GM23338 (cell line): ENCODE data around the gene CAST. TPM values are rescaled to one million over a fixed set of nuclear protein-coding genes. Genes with fewer than 3 reads are reported as not detected.

ENCODE experiments used
- ATAC-seq: fragments of 200-7000 bp; cut with Tn5 transposase; 3 replicates; pipeline ENCODE4 v1.9.1; 2020
- DNase-seq: peaks from one replicate; pipeline ENCODE4 v3.0.0-alpha.2; 2015; ENCODE audit warnings: low spot score
- H2AFZ ChIP-seq: fragments of 200-600 bp; sonication (generic); 2 replicates; pipeline ENCODE4 v1.8.0; 2016; ENCODE audit warnings: antibody characterized with exemption, mild to moderate bottlenecking, moderate library complexity
- H3F3A ChIP-seq: fragments of 200-600 bp; sonication (generic); replicated peaks from 2 replicates; pipeline ENCODE4 v1.8.0; 2017; ENCODE audit warnings: antibody characterized with exemption, mixed run types, low read depth
- H3K27ac ChIP-seq: fragments of 200-600 bp; sonication (generic); 2 replicates; pipeline ENCODE4 v1.6.1; 2016; ENCODE audit warnings: low read depth
- H3K27me3 ChIP-seq: fragments of 200-600 bp; sonication (generic); 2 replicates; pipeline ENCODE4 v1.8.0; 2016; ENCODE audit warnings: mild to moderate bottlenecking, mixed run types, moderate library complexity; ENCODE audit not compliant: insufficient read depth
- H3K36me3 ChIP-seq: fragments of 200-600 bp; sonication (generic); 2 replicates; pipeline ENCODE4 v1.8.0; 2016; ENCODE audit warnings: mild to moderate bottlenecking; ENCODE audit not compliant: insufficient read depth
- H3K4me1 ChIP-seq: fragments of 200-600 bp; sonication (generic); 2 replicates; pipeline ENCODE4 v1.8.0; 2016; ENCODE audit warnings: mild to moderate bottlenecking, moderate library complexity; ENCODE audit not compliant: insufficient read depth
- H3K4me2 ChIP-seq: fragments of 200-600 bp; sonication (generic); 2 replicates; pipeline ENCODE4 v1.7.1; 2017; ENCODE audit warnings: mixed run types
- H3K4me3 ChIP-seq: fragments of 200-600 bp; sonication (generic); 2 replicates; pipeline ENCODE4 v1.6.1; 2016; ENCODE audit warnings: mixed run types
- H3K79me2 ChIP-seq: fragments of 200-600 bp; sonication (generic); replicated peaks from 2 replicates; pipeline ENCODE4 v1.8.0; 2017; ENCODE audit warnings: mild to moderate bottlenecking; ENCODE audit not compliant: insufficient read depth
- H3K9me2 ChIP-seq: fragments of 200-600 bp; sonication (generic); 2 replicates; pipeline ENCODE4 v1.8.0; 2017; ENCODE audit not compliant: insufficient read depth
- H4K20me1 ChIP-seq: fragments of 200-600 bp; sonication (generic); replicated peaks from 2 replicates; pipeline ENCODE4 v1.8.0; 2017; ENCODE audit warnings: mild to moderate bottlenecking; ENCODE audit not compliant: insufficient read depth
- H3K27ac Mint-ChIP-seq: 2 replicates; pipeline ENCODE4 v1.8.0; 2020; ENCODE audit warnings: inconsistent platforms, mild to moderate bottlenecking, moderate library complexity, mixed read lengths
- H3K27me3 Mint-ChIP-seq: 3 replicates; pipeline ENCODE4 v1.8.0; 2022; ENCODE audit warnings: low read depth, mild to moderate bottlenecking, moderate library complexity, mixed read lengths, inconsistent platforms; ENCODE audit not compliant: insufficient read depth, poor library complexity
- H3K36me3 Mint-ChIP-seq: 3 replicates; pipeline ENCODE4 v1.8.0; 2021; ENCODE audit warnings: low read depth, mild to moderate bottlenecking, inconsistent platforms, moderate library complexity, mixed read lengths
- H3K4me1 Mint-ChIP-seq: 3 replicates; pipeline ENCODE4 v1.8.0; 2020; ENCODE audit warnings: mild to moderate bottlenecking, inconsistent platforms, mixed read lengths
- H3K4me3 Mint-ChIP-seq: 3 replicates; pipeline ENCODE4 v1.8.0; 2021; ENCODE audit warnings: moderate library complexity, mild to moderate bottlenecking, inconsistent platforms, mixed read lengths
- H3K9me3 Mint-ChIP-seq: 3 replicates; pipeline ENCODE4 v1.8.0; 2020; ENCODE audit warnings: moderate library complexity, mild to moderate bottlenecking, inconsistent platforms, mixed read lengths
- CREB1 ChIP-seq: fragments of 250-450 bp; sonication (Bioruptor Pico); IDR thresholded peaks from 2 replicates; pipeline ENCODE4 v1.5.0; 2020; ENCODE audit warnings: low read depth, mild to moderate bottlenecking, moderate library complexity
- EZH2 ChIP-seq: fragments of 200-600 bp; sonication (generic); IDR thresholded peaks from one replicate; pipeline ENCODE4 v1.8.0; 2017; ENCODE audit warnings: antibody characterized with exemption, mild to moderate bottlenecking, low read depth; ENCODE audit not compliant: unreplicated experiment
- EZH2phosphoT487 ChIP-seq: fragments of 200-600 bp; sonication (generic); IDR thresholded peaks from one replicate; pipeline ENCODE4 v1.8.1; 2018; ENCODE audit warnings: antibody characterized with exemption; ENCODE audit not compliant: unreplicated experiment
- JUNB ChIP-seq: IDR thresholded peaks from one replicate; pipeline ENCODE4 v1.6.1; 2016; ENCODE audit warnings: antibody characterized with exemption; ENCODE audit not compliant: unreplicated experiment
- POLR2AphosphoS5 ChIP-seq: IDR thresholded peaks from 2 replicates; pipeline ENCODE4 v1.6.1; 2016; ENCODE audit warnings: antibody characterized with exemption, low read depth
- STAT1 ChIP-seq: IDR thresholded peaks from one replicate; pipeline ENCODE4 v1.6.1; 2016; ENCODE audit warnings: antibody characterized with exemption; ENCODE audit not compliant: unreplicated experiment
- ZNF331 ChIP-seq: fragments of 250-450 bp; sonication (Bioruptor Pico); IDR thresholded peaks from 2 replicates; pipeline ENCODE4 v1.5.0; 2020; ENCODE audit warnings: low read depth, mild to moderate bottlenecking, moderate library complexity
- polyA plus RNA-seq: library from polyadenylated mRNA; unstranded; fragments of >200 nt; fragmentation: Nextera tagmentation; extraction: Ambion mirVana; gene quantifications from 2 replicates; pipeline ENCODE4 v1.2.1, GENCODE V29; 2016
- total RNA-seq: library from RNA; depleted of rRNA; stranded (reverse); fragments of >200 nt; shearing (Covaris generic); gene quantifications from 2 replicates; pipeline ENCODE4 v1.2.3, GENCODE V29; 2014
- TF ChIP-seq, protein P1 (sequence below): IDR thresholded peaks from one replicate; pipeline ENCODE4 v1.6.1; 2018; ENCODE audit warnings: antibody characterized with exemption; ENCODE audit not compliant: unreplicated experiment
- TF ChIP-seq, protein P2 (sequence below): fragments of 250-450 bp; sonication (Bioruptor Pico); IDR thresholded peaks from 2 replicates; pipeline ENCODE4 v1.5.0; 2020; ENCODE audit warnings: mild to moderate bottlenecking, moderate library complexity
- TF ChIP-seq, protein P3 (sequence below), 2 experiments: fragments of 200-600 bp in 1 of 2; sonication (generic) in 1 of 2; conservative IDR thresholded peaks; 2 replicates each; pipeline versions ENCODE4 v1.5.1 to v1.6.1; 2016 to 2017; ENCODE audit warnings: antibody characterized with exemption in 2 of 2, low read depth in 2 of 2, mild to moderate bottlenecking in 2 of 2, moderate library complexity in 1 of 2

CAST gene
- total and polyA plus RNA-seq, 2 experiments from 2014 or later = 37.9 to 57.7 TPM

DNA sequence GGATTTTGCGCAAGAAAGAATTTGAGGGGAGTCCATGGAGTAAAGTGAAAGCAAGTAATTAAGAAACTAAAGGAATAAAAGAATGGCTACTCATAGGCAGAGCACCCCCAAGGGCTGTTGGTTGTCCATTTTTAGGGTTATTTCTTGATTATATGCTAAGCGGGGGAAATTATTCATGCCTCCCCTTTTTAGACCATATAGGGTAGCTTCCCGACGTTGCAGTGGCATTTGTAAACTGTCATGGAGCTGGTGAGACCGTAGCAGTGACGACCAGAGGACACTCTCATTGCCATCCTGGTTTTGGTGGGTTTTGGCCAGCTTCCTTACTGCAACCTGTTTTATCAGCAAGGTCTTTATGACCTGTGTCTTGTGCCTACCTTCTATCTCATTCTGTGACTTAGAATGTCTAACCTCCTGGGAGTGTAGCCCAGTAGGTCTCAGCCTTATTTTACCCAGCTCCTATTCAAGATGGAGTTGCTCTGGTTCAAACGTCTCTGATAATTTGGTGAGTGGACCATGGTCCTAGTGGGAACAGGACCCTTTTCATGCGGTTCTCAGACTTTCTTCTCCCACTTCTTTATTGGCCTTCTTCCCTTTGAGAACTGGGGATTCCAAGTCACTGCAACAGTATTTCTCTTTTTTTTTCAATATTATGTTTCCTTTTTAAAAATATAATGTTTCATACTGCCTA lies 146.8 kb downstream of the CAST start:
- Mint-ChIP-seq H3K27ac (no peak overlapping the region), H3K4me1 (peaks cover 22% of the 10 kb centered on the region), H3K27me3 (peaks cover 14% of the 10 kb centered on the region), H3K4me3 (peak overlapping the region; percentile 91), H3K36me3 (no peaks in the 10 kb centered on the region; the same call in 2 of the 3 replicates), H3K9me3 (no peaks in the 10 kb centered on the region; the same call in 1 of the 3 replicates)
- Histone ChIP-seq H3K36me3 (no peaks in the 10 kb centered on the region), H3K27me3 (peaks cover 10% of the 10 kb centered on the region; the same call in 1 of the 2 replicates), H3K4me2 (peak overlapping the region; percentile 98), H3K27ac (no peak overlapping the region), H3K9me2 (no peaks in the 10 kb centered on the region), H4K20me1 (no peaks in the 10 kb centered on the region), H2AFZ (peak overlapping the region; percentile 45), H3K4me1 (peaks cover 17% of the 10 kb centered on the region), H3K4me3 (peak overlapping the region; percentile 91), H3F3A (no peaks in the 10 kb centered on the region), H3K79me2 (no peaks in the 10 kb centered on the region)
- ATAC-seq (no peak), DNase-seq (no peak)
- TF ChIP-seq POLR2AphosphoS5 (no peak), ZNF331 (CRISPR knock-in tag) (no peak), CREB1 (CRISPR knock-in tag) (no peak), EZH2 (no peak), STAT1 (no peak), JUNB (no peak), EZH2phosphoT487 (no peak)
- TF ChIP-seq, protein P1, sequence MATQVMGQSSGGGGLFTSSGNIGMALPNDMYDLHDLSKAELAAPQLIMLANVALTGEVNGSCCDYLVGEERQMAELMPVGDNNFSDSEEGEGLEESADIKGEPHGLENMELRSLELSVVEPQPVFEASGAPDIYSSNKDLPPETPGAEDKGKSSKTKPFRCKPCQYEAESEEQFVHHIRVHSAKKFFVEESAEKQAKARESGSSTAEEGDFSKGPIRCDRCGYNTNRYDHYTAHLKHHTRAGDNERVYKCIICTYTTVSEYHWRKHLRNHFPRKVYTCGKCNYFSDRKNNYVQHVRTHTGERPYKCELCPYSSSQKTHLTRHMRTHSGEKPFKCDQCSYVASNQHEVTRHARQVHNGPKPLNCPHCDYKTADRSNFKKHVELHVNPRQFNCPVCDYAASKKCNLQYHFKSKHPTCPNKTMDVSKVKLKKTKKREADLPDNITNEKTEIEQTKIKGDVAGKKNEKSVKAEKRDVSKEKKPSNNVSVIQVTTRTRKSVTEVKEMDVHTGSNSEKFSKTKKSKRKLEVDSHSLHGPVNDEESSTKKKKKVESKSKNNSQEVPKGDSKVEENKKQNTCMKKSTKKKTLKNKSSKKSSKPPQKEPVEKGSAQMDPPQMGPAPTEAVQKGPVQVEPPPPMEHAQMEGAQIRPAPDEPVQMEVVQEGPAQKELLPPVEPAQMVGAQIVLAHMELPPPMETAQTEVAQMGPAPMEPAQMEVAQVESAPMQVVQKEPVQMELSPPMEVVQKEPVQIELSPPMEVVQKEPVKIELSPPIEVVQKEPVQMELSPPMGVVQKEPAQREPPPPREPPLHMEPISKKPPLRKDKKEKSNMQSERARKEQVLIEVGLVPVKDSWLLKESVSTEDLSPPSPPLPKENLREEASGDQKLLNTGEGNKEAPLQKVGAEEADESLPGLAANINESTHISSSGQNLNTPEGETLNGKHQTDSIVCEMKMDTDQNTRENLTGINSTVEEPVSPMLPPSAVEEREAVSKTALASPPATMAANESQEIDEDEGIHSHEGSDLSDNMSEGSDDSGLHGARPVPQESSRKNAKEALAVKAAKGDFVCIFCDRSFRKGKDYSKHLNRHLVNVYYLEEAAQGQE = no peak
- TF ChIP-seq, protein P2, sequence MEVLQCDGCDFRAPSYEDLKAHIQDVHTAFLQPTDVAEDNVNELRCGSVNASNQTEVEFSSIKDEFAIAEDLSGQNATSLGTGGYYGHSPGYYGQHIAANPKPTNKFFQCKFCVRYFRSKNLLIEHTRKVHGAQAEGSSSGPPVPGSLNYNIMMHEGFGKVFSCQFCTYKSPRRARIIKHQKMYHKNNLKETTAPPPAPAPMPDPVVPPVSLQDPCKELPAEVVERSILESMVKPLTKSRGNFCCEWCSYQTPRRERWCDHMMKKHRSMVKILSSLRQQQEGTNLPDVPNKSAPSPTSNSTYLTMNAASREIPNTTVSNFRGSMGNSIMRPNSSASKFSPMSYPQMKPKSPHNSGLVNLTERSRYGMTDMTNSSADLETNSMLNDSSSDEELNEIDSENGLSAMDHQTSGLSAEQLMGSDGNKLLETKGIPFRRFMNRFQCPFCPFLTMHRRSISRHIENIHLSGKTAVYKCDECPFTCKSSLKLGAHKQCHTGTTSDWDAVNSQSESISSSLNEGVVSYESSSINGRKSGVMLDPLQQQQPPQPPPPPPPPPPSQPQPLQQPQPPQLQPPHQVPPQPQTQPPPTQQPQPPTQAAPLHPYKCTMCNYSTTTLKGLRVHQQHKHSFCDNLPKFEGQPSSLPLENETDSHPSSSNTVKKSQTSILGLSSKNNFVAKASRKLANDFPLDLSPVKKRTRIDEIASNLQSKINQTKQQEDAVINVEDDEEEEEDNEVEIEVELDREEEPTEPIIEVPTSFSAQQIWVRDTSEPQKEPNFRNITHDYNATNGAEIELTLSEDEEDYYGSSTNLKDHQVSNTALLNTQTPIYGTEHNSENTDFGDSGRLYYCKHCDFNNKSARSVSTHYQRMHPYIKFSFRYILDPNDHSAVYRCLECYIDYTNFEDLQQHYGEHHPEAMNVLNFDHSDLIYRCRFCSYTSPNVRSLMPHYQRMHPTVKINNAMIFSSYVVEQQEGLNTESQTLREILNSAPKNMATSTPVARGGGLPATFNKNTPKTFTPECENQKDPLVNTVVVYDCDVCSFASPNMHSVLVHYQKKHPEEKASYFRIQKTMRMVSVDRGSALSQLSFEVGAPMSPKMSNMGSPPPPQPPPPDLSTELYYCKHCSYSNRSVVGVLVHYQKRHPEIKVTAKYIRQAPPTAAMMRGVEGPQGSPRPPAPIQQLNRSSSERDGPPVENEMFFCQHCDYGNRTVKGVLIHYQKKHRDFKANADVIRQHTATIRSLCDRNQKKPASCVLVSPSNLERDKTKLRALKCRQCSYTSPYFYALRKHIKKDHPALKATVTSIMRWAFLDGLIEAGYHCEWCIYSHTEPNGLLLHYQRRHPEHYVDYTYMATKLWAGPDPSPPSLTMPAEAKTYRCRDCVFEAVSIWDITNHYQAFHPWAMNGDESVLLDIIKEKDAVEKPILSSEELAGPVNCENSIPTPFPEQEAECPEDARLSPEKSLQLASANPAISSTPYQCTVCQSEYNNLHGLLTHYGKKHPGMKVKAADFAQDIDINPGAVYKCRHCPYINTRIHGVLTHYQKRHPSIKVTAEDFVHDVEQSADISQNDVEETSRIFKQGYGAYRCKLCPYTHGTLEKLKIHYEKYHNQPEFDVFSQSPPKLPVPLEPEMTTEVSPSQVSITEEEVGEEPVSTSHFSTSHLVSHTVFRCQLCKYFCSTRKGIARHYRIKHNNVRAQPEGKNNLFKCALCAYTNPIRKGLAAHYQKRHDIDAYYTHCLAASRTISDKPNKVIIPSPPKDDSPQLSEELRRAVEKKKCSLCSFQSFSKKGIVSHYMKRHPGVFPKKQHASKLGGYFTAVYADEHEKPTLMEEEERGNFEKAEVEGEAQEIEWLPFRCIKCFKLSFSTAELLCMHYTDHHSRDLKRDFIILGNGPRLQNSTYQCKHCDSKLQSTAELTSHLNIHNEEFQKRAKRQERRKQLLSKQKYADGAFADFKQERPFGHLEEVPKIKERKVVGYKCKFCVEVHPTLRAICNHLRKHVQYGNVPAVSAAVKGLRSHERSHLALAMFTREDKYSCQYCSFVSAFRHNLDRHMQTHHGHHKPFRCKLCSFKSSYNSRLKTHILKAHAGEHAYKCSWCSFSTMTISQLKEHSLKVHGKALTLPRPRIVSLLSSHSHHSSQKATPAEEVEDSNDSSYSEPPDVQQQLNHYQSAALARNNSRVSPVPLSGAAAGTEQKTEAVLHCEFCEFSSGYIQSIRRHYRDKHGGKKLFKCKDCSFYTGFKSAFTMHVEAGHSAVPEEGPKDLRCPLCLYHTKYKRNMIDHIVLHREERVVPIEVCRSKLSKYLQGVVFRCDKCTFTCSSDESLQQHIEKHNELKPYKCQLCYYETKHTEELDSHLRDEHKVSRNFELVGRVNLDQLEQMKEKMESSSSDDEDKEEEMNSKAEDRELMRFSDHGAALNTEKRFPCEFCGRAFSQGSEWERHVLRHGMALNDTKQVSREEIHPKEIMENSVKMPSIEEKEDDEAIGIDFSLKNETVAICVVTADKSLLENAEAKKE = no peak
- TF ChIP-seq, protein P3, sequence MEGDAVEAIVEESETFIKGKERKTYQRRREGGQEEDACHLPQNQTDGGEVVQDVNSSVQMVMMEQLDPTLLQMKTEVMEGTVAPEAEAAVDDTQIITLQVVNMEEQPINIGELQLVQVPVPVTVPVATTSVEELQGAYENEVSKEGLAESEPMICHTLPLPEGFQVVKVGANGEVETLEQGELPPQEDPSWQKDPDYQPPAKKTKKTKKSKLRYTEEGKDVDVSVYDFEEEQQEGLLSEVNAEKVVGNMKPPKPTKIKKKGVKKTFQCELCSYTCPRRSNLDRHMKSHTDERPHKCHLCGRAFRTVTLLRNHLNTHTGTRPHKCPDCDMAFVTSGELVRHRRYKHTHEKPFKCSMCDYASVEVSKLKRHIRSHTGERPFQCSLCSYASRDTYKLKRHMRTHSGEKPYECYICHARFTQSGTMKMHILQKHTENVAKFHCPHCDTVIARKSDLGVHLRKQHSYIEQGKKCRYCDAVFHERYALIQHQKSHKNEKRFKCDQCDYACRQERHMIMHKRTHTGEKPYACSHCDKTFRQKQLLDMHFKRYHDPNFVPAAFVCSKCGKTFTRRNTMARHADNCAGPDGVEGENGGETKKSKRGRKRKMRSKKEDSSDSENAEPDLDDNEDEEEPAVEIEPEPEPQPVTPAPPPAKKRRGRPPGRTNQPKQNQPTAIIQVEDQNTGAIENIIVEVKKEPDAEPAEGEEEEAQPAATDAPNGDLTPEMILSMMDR (conservative IDR thresholded peaks at IDR 0.05; ENCODE audit: low read depth in 2 of 2) = no peak
